Measurements from ENCODE around the gene HHIP. TPM values are rescaled to one million over a fixed set of nuclear protein-coding genes. Genes with fewer than 3 reads are reported as not detected.

HHIP gene
- total RNA-seq, 2 donors from 2014 or later, result 0.82 to 7.2 TPM

GRCh38 chr4:144634978-144635747 lies 10.8 kb upstream of the HHIP start:
- Histone ChIP-seq H3K4me3 (no peak overlapping the region), H3K27ac (no peak overlapping the region), H3K27me3 (replicated peaks; ENCODE audit: insufficient read depth) (no peaks in the 10 kb centered on the region), H3K4me1 (replicated peaks) (no peaks in the 10 kb centered on the region), H3K9me3 (no peaks in the 10 kb centered on the region), H3K36me3 (no peaks in the 10 kb centered on the region)
- WGBS, result 85% methylated on average over 6 of the region's 6 CpGs
- DNase-seq (ENCODE audit: low spot score), result no peak
- intact Hi-C loops (cut with DNase I), result no loop called here
- TF ChIP-seq POLR2AphosphoS5 (IDR thresholded peaks at IDR 0.05) (no peak), CTCF (IDR thresholded peaks at IDR 0.05) (no peak), POLR2A (IDR thresholded peaks at IDR 0.05) (no peak)

GRCh38 chr4:144644368-144645101 lies 1.4 kb upstream of the HHIP start:
- DNase-seq (ENCODE audit: low spot score), result no peak
- Histone ChIP-seq H3K27me3 (replicated peaks; ENCODE audit: insufficient read depth) (peaks cover 4% of the 10 kb centered on the region), H3K4me1 (replicated peaks) (no peaks in the 10 kb centered on the region), H3K27ac (no peak overlapping the region), H3K36me3 (no peaks in the 10 kb centered on the region), H3K9me3 (no peaks in the 10 kb centered on the region), H3K4me3 (no peak overlapping the region)
- 53% methylated on average over 12 of the region's 12 CpGs for WGBS
- intact Hi-C loops (cut with DNase I), result no loop called here
- no peak for TF ChIP-seq CTCF (IDR thresholded peaks at IDR 0.05)
- TF ChIP-seq POLR2AphosphoS5 (IDR thresholded peaks at IDR 0.05), result no peak
- no peak for TF ChIP-seq POLR2A (IDR thresholded peaks at IDR 0.05)

- H3K27me3 ChIP-seq (replicated peaks; ENCODE audit: insufficient read depth), result peaks cover 4% of the 10 kb centered on the region
Observed at GRCh38 chr4:144645102-144645630, 790 bp upstream of the HHIP start.

GRCh38 chr4:144646523-144647094 lies 653 bp downstream of the HHIP start:
- H3K27ac ChIP-seq, result peak overlapping the region in 1 of 2 donors; percentile 48
- TF ChIP-seq CTCF (IDR thresholded peaks at IDR 0.05), result no peak
- no peaks in the 10 kb centered on the region for H3K36me3 ChIP-seq
- peak overlapping the region; percentile 32 to 44 for H3K4me3 ChIP-seq
- no peaks in the 10 kb centered on the region for H3K4me1 ChIP-seq (replicated peaks)
- no peak for DNase-seq (ENCODE audit: low spot score)
- H3K27me3 ChIP-seq (replicated peaks; ENCODE audit: insufficient read depth), result peaks cover 4% of the 10 kb centered on the region
- intact Hi-C loops (cut with DNase I), result no loop called here
- no peaks in the 10 kb centered on the region for H3K9me3 ChIP-seq
- under 1% methylated on average over 22 of the region's 22 CpGs for WGBS

More at GRCh38 chr4:144645102-144645630, 790 bp upstream of the HHIP start:
- Histone ChIP-seq H3K9me3 (no peaks in the 10 kb centered on the region), H3K36me3 (no peaks in the 10 kb centered on the region), H3K4me1 (replicated peaks) (no peaks in the 10 kb centered on the region), H3K4me3 (peak overlapping the region; percentile 32 to 44), H3K27ac (peak overlapping the region; percentile 48 to 53)
- TF ChIP-seq POLR2AphosphoS5 (IDR thresholded peaks at IDR 0.05), result no peak
- TF ChIP-seq CTCF (IDR thresholded peaks at IDR 0.05), result no peak
- TF ChIP-seq POLR2A (IDR thresholded peaks at IDR 0.05), result no peak
- 11% methylated on average over 24 of the region's 29 CpGs for WGBS
- intact Hi-C loops (cut with DNase I), result no loop called here
- DNase-seq (ENCODE audit: low spot score), result no peak

Data from prostate gland (tissue), 2 donors.